ENCODE data around the gene C3orf49.

- TF ChIP-seq CTCF (IDR thresholded peaks at IDR 0.05) (no peak), POLR2A (IDR thresholded peaks at IDR 0.05) (no peak)
Observed at GRCh38 chr3:63880653-63881052, 61.6 kb downstream of the C3orf49 start.

All from lower leg skin (tissue), 3 donors.